GM12878 (cell line): ENCODE results near the gene CLPX. TPM values are rescaled to one million over a fixed set of nuclear protein-coding genes. Genes with fewer than 3 reads are reported as not detected.

Experiments
- ATAC-seq: fragments of 200-7000 bp; cut with Tn5 transposase; 3 replicates; pipeline ENCODE4 v1.9.1; 2020; ENCODE audit warnings: mild to moderate bottlenecking, moderate library complexity
- BruUV-seq: library from RNA; stranded (reverse); fragments of 400-500 nt; replicated peaks from 2 replicates; lab custom pipeline; 2021; lab: Mats Ljungman, UMichigan
- CTCF ChIA-PET: fragments of 300-600 bp; sonication (Branson Sonifier 250); formaldehyde crosslinking; extraction: SDS; loops from one replicate; lab custom pipeline; 2021; ENCODE audit warnings: inconsistent platforms; lab: Yijun Ruan, JAX
- POLR2A ChIA-PET: fragments of 350-600 bp; formaldehyde crosslinking; extraction: SDS; loops from one replicate; lab custom pipeline; 2021; ENCODE audit warnings: inconsistent platforms; lab: Charles Lee
- RAD21 ChIA-PET: fragments of 300-600 bp; sonication (Branson Sonifier 250); formaldehyde crosslinking; loops from one replicate; lab custom pipeline; 2023; ENCODE audit warnings: antibody characterized with exemption; ENCODE audit not compliant: unreplicated experiment; lab: Charles Lee
- SMC1A ChIA-PET: fragments of 300-600 bp; sonication (Branson Sonifier 250); formaldehyde crosslinking; loops from one replicate; lab custom pipeline; 2023; ENCODE audit not compliant: unreplicated experiment, uncharacterized antibody; lab: Charles Lee
- DNase-seq: peaks from one replicate; pipeline ENCODE4 v3.0.0-alpha.2; 2011; ENCODE audit warnings: low read depth, low spot score
- FAIRE-seq: peaks from 3 replicates; lab custom pipeline; 2011; peaks lifted over from hg19 to GRCh38; lab: Jason Lieb, UNC
- H2AFZ ChIP-seq: 2 replicates; pipeline ENCODE4 v1.6.0; 2011; ENCODE audit warnings: low read depth, low read length, control low read depth; ENCODE audit not compliant: control insufficient read depth
- H3K27ac ChIP-seq: 2 replicates; pipeline ENCODE4 v1.5.1; 2011; ENCODE audit warnings: control low read depth; ENCODE audit not compliant: control insufficient read depth, insufficient read depth
- H3K27me3 ChIP-seq, 2 experiments: replicated peaks in 1 of 2; 2 replicates each; pipeline versions ENCODE4 v1.6.0 to v1.6.1; 2011; ENCODE audit warnings: low read length in 1 of 2; ENCODE audit not compliant: control insufficient read depth in 2 of 2, insufficient read depth in 2 of 2
- H3K36me3 ChIP-seq, 2 experiments: 2 replicates each; pipeline ENCODE4 v1.5.1; 2011; ENCODE audit warnings: low read length in 1 of 2; ENCODE audit not compliant: control insufficient read depth in 2 of 2, insufficient read depth in 2 of 2
- H3K4me1 ChIP-seq: 2 replicates; pipeline ENCODE4 v1.6.1; 2011; ENCODE audit warnings: mild to moderate bottlenecking, low read length, moderate library complexity, mixed read lengths; ENCODE audit not compliant: control insufficient read depth, insufficient read depth
- H3K4me2 ChIP-seq: 2 replicates; pipeline ENCODE4 v1.6.0; 2011; ENCODE audit warnings: control low read depth; ENCODE audit not compliant: control insufficient read depth, insufficient read depth
- H3K4me3 ChIP-seq: fragments of 200-600 bp; sonication (generic); 2 replicates; pipeline ENCODE4 v1.5.1; 2016
- H3K79me2 ChIP-seq: 2 replicates; pipeline ENCODE4 v1.6.0; 2011; ENCODE audit warnings: low read length; ENCODE audit not compliant: control insufficient read depth, insufficient read depth
- H3K9ac ChIP-seq: 2 replicates; pipeline ENCODE4 v1.8.0; 2011; ENCODE audit warnings: low read length, control low read depth, mixed read lengths; ENCODE audit not compliant: control insufficient read depth, insufficient read depth
- H3K9me3 ChIP-seq: replicated peaks from 3 replicates; pipeline ENCODE4 v1.5.1; 2011; ENCODE audit warnings: mild to moderate bottlenecking, low read length; ENCODE audit not compliant: control insufficient read depth, insufficient read depth
- H4K20me1 ChIP-seq: 2 replicates; pipeline ENCODE4 v1.6.0; 2011; ENCODE audit not compliant: control insufficient read depth, insufficient read depth
- BACH1 ChIP-seq: fragments of 450-650 bp; IDR thresholded peaks from 2 replicates; pipeline ENCODE4 v1.6.1; 2017; ENCODE audit warnings: mild to moderate bottlenecking, borderline replicate concordance
- BCL11A ChIP-seq: IDR thresholded peaks from 2 replicates; pipeline ENCODE4 v1.6.1; 2011; ENCODE audit warnings: low read depth, low read length
- CUX1 ChIP-seq: IDR thresholded peaks from 2 replicates; pipeline ENCODE4 v1.6.1; 2012; ENCODE audit warnings: improper control_type of control experiment, low read depth, low read length; ENCODE audit not compliant: insufficient replicate concordance
- EED ChIP-seq: sonication (generic); IDR thresholded peaks from 2 replicates; pipeline ENCODE4 v1.6.1; 2016; ENCODE audit warnings: antibody characterized with exemption, low read depth
- EGR1 ChIP-seq, 2 experiments: IDR thresholded peaks; 1 replicate in 1 of 2; 2 replicates in 1 of 2; pipeline ENCODE4 v1.6.1; 2011 to 2012; ENCODE audit warnings: low read depth in 2 of 2, low read length in 2 of 2, borderline replicate concordance in 1 of 2, mild to moderate bottlenecking in 1 of 2, moderate library complexity in 1 of 2
- FOS ChIP-seq: IDR thresholded peaks from 3 replicates; pipeline ENCODE4 v1.6.1; 2011; ENCODE audit warnings: borderline replicate concordance; ENCODE audit not compliant: insufficient read length; ENCODE audit errors: extremely low read depth
- FOXK2 ChIP-seq: fragments of 450-650 bp; IDR thresholded peaks from 2 replicates; pipeline ENCODE4 v1.6.1; 2017; ENCODE audit warnings: mild to moderate bottlenecking, moderate library complexity
- IKZF2 ChIP-seq, 2 experiments: fragments of 450-650 bp; IDR thresholded peaks; 2 replicates each; pipeline ENCODE4 v1.6.1; 2017; ENCODE audit warnings: mild to moderate bottlenecking in 2 of 2, moderate library complexity in 2 of 2
- JUND ChIP-seq: IDR thresholded peaks from 2 replicates; pipeline ENCODE4 v1.6.1; 2012; ENCODE audit warnings: low read depth, mild to moderate bottlenecking, low read length, improper control_type of control experiment, moderate library complexity
- KAT2A ChIP-seq: conservative IDR thresholded peaks from 2 replicates; pipeline ENCODE4 v1.6.1; 2011; ENCODE audit warnings: low read depth, low read length; ENCODE audit not compliant: control insufficient read depth
- NFYA ChIP-seq: IDR thresholded peaks from 2 replicates; pipeline ENCODE4 v1.6.1; 2011; ENCODE audit warnings: low read depth, mild to moderate bottlenecking, low read length, improper control_type of control experiment, borderline replicate concordance
- NR2C1 ChIP-seq: fragments of 450-650 bp; IDR thresholded peaks from 2 replicates; pipeline ENCODE4 v1.6.1; 2017; ENCODE audit warnings: antibody characterized with exemption, mild to moderate bottlenecking, moderate library complexity
- RBBP5 ChIP-seq: fragments of 200-600 bp; sonication (generic); conservative IDR thresholded peaks from 2 replicates; pipeline ENCODE4 v1.6.1; 2016
- SMAD5 ChIP-seq: IDR thresholded peaks from 2 replicates; pipeline ENCODE4 v1.6.1; 2016; ENCODE audit warnings: antibody characterized with exemption, low read depth
- SUPT20H ChIP-seq: IDR thresholded peaks from 2 replicates; pipeline ENCODE4 v1.6.1; 2011; ENCODE audit warnings: low read depth, mild to moderate bottlenecking, low read length, moderate library complexity, borderline replicate concordance; ENCODE audit not compliant: control insufficient read depth
- TCF12 ChIP-seq: IDR thresholded peaks from 2 replicates; pipeline ENCODE4 v1.6.1; 2011; ENCODE audit warnings: low read depth, mild to moderate bottlenecking, low read length
- ZNF687 ChIP-seq: fragments of 450-650 bp; IDR thresholded peaks from 2 replicates; pipeline ENCODE4 v1.6.1; 2017; ENCODE audit warnings: mild to moderate bottlenecking, moderate library complexity
- WGBS: methylation state at CpG from one replicate; pipeline ENCODE4 v1.1.6; 2016; ENCODE audit warnings: low lambda C conversion rate; ENCODE audit not compliant: insufficient replicate concordance, insufficient coverage; ENCODE audit errors: missing lambda C conversion rate; 5-methylcytosine and 5-hydroxymethylcytosine counted together
- in situ Hi-C: fragments of 300-500 bp; cut with MboI; formaldehyde crosslinking; loops from 9 replicates; pipeline ENCODE4 v1.14.3; 2018; ENCODE audit warnings: mixed read lengths
- intact Hi-C: fragments of 100-400 bp; cut with micrococcal nuclease; formaldehyde crosslinking; loops from one replicate; pipeline ENCODE4 v1.14.2; 2022; ENCODE audit not compliant: unreplicated experiment
- polyA plus RNA-seq, 11 experiments: library from polyadenylated mRNA; depleted of rRNA in 4 of 11; unstranded in 6 of 11; stranded (reverse) in 5 of 11; fragments of >200 nt; fragmentation: Nextera tagmentation in 4 of 11; fragmentation: Illumina TruSeq in 1 of 11; extraction: Ambion mirVana in 4 of 11; extraction: Trizol in 1 of 11; gene quantifications; 1 replicate in 1 of 11; 2 replicates in 10 of 11; pipeline versions ENCODE4 v1.2.1 to v1.2.3, GENCODE V29; 2011 to 2016; ENCODE audit warnings: inconsistent platforms in 2 of 11, missing spikeins in 2 of 11, low read depth in 1 of 11
- total RNA-seq, 4 experiments: library from RNA; depleted of rRNA in 3 of 4; stranded (reverse); fragments of >200 nt in 3 of 4; fragmentation: Illumina TruSeq in 1 of 4; extraction: Trizol in 1 of 4; gene quantifications; 2 replicates each; pipeline versions ENCODE4 v1.2.1 to v1.2.3, GENCODE V29; 2013 to 2021

The CLPX gene
- total and polyA plus RNA-seq, 10 of the 15 experiments (the other 5 are each of a cell fraction or from before 2014, with no cell fraction given), result 10.1 to 57.4 (median 31.3) TPM

DNA sequence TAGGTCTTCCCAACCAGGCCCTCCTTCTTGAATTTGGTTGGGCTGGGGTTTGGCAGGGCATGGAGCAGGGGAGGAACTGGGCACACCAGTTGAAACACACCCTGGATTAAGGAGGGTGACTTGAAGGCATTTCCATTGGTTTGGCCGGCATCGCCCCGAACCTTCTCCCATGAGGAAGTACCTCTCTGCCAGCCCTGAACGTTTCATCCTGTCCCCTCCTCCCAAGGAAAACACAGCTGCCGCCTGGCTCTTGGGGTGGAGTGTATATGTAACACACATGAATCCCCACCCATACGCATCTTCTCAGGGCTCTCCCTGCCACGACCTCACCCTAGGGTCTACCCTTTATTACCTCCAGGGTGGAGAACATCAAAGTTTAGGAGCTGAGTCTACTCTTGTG, 84.7 kb downstream of the CLPX start:
- no peak overlapping the region for H2AFZ ChIP-seq
- no peak overlapping the region for H3K4me2 ChIP-seq
- ChIA-PET POLR2A (no interaction called here), CTCF (interaction anchor here (1.1 to 2.1 kb wide), 7 partner anchors 14 to 368 kb away, joined by 3 to 18 read pairs (median 10); partner anchors contain the start of gene UBAP1L), SMC1A (interaction anchor here (1.1 to 1.3 kb wide), 2 partner anchors 145 to 290 kb away, joined by 3 read pairs; no protein-coding TSS in a partner anchor), RAD21 (interaction anchor here (0.5 kb wide), 1 partner anchor 48 kb away, joined by 4 read pairs; no protein-coding TSS in a partner anchor)
- peaks cover 3 to 10% of the 10 kb centered on the region in 2 experiments; a peak in 3 of 4 replicates for H3K36me3 ChIP-seq
- no peak for FAIRE-seq
- no peaks in the 10 kb centered on the region for H3K79me2 ChIP-seq
- WGBS, result 86% methylated on average over 6 of the region's 7 CpGs
- intact Hi-C loops, result no loop called here
- ATAC-seq, result no peak
- in situ Hi-C loops, result no loop called here
- no peak overlapping the region for H3K4me3 ChIP-seq
- no peaks in the 10 kb centered on the region for H3K27me3 ChIP-seq
- DNase-seq, result no peak
- no peaks in the 10 kb centered on the region for H3K4me1 ChIP-seq
- BruUV-seq, result no TSS peak
- no peak overlapping the region for H3K9ac ChIP-seq
- H3K9me3 ChIP-seq, result no peaks in the 10 kb centered on the region
- H3K27ac ChIP-seq, result no peak overlapping the region
- no peaks in the 10 kb centered on the region for H4K20me1 ChIP-seq
- TF ChIP-seq RBBP5, result no peak
- TF ChIP-seq BCL11A, result no peak
- no peak for TF ChIP-seq BACH1
- no peak for TF ChIP-seq EED
- no peak for TF ChIP-seq CUX1
- TF ChIP-seq SMAD5, result no peak
- TF ChIP-seq NR2C1, result no peak
- TF ChIP-seq KAT2A, result no peak
- TF ChIP-seq NFYA, result no peak
- TF ChIP-seq FOS, result no peak
- no peak for TF ChIP-seq JUND
- no peak for TF ChIP-seq FOXK2
- TF ChIP-seq TCF12, result no peak
- no peak for TF ChIP-seq SUPT20H
- no peak for TF ChIP-seq EGR1 (IDR thresholded peaks at IDR 0.05; ENCODE audit: borderline replicate concordance in 1 of 2, low read depth in 2 of 2, low read length in 2 of 2)
- TF ChIP-seq IKZF2 (IDR thresholded peaks at IDR 0.05), result no peak
- no peak for TF ChIP-seq ZNF687
